Measurements from ENCODE around the gene MMP27.

The MMP27 gene

GRCh38 chr11:102703826-102704493 is 1.6 kb downstream of the MMP27 start:
- DNase-seq = no peak

DNA sequence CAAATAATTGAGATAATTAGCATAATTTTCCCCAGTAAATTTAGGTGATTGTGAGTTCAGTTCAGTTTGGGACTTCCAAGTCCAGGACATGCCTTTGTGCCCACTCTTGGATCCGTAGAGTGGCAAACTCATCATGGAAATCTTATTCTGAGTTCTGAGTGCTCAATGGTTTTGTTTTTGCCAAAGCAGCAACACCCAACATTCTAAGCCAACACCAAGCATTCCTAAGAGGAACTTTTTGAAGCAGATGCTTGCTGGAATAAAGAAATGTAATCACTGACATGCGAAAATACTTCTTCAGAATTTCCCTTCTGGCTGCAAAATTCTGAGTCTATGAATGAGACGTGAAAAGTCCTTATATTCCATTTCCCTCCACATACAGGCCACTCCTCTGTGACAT is 10.4 kb downstream of the MMP27 start:
- no peak for DNase-seq

DNA sequence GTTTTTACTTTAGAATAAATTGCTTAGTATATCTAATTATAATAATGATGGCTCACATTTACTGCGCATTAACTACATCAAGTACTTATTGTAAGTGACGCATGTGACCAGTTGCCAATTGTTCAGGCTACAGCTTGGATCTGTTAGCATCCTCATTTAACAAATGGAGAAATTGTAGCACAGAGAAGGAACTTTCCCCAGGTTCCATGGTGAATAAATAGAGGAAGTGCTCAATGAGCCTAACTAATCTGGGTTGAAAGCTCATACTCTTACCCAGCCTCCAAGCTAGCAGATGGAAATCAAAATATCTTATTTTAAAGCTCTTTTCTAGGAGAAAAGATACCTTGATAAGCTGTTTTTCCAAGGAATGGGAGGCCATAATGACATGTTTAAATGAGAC is 19.8 kb downstream of the MMP27 start:
- no peak for DNase-seq

DNA sequence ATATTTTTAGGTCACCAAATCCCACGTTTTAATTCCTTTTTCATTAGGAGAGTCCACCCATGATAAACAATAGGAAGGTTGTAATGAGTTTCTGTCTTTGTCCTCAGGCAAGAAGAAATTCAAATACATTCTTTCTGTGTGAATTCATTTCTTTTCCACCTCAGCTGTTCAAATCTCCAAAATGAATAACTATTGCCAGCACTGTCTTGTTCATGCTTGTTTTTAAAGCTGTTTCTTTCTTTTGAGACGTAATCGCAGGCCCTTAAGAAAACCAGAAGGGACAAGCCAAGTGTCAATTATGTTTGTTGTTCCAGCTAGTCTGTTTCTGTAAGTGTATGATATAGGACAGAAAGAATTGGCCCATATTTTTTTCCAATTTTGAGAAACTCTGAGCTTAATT is 20.2 kb downstream of the MMP27 start:
- DNase-seq = no peak

GRCh38 chr11:102683277-102683676 is 22.3 kb downstream of the MMP27 start:
- DNase-seq = no peak

- DNase-seq = no peak
These were observed 24.6 kb downstream of the MMP27 start for GRCh38 chr11:102680945-102681344.

- no peak for DNase-seq
These were observed 27.5 kb downstream of the MMP27 start for GRCh38 chr11:102678022-102678421.

- no peak for DNase-seq
These were observed 29.5 kb downstream of the MMP27 start for GRCh38 chr11:102676084-102676483.

GRCh38 chr11:102669664-102670063 is 35.9 kb downstream of the MMP27 start:
- DNase-seq = no peak

GRCh38 chr11:102666331-102666957 is 39.1 kb downstream of the MMP27 start:
- DNase-seq = no peak

- DNase-seq = no peak
These were observed 41.4 kb downstream of the MMP27 start for GRCh38 chr11:102664001-102664752.

DNA sequence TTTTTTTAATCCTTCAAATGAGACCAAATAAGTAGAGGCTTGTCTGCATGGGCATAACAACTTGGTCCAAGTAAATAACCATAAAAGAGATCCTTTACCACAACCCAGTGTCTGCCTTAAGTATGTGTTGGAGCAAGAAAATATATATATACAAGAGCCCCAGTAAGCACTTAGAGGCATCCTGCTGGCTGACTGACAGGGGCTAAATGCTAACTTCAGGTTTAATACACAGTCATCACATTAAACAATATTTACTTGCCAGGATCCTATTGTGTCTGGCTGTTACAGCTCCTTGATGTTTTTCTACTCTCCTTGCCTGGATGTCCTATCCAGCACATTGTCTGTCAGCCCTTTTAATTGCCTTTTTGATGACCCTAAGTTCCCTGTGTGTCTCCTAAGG is 43.0 kb downstream of the MMP27 start:
- no peak for DNase-seq

DNA sequence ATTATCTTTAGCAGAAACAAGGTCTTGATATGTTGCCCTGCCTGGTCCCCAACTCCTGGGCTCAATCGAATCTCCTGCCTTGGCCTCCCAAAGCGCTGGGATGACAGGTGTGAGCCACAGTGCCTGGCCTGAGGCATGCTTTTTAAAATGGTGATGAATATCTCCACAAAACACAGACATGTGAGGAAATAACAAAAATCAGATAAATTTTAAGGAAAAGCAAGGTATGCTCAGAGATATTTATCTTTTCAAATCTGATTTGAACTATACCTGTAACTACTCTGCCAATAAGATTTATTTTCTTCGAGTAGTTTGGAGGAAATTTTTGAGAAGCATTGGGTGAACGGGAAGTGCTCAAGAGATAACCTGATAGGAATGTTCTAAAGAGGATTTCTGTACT is 44.5 kb downstream of the MMP27 start:
- no peak for DNase-seq

DNA sequence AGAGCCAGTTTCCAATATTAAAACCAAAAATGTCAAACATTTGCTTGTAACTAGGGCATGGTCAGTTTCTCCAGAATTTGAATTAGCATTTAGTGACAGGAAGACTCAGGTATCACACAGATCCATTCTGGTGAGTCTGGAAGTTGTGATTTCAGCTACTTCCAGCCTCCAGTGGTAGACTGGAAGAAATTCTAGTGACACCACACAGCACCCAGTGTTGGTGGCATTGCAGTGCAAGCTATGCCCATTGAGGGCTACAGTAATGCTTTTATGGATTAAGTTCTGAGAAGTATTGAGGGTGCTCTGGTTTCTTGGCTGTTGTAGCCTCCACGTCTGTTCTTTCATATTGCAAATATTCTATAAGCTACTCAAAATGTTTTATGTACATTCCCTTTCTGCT is 49.0 kb downstream of the MMP27 start:
- no peak for DNase-seq

- DNase-seq = no peak
These were observed 50.0 kb downstream of the MMP27 start for GRCh38 chr11:102655547-102655946.

DNA sequence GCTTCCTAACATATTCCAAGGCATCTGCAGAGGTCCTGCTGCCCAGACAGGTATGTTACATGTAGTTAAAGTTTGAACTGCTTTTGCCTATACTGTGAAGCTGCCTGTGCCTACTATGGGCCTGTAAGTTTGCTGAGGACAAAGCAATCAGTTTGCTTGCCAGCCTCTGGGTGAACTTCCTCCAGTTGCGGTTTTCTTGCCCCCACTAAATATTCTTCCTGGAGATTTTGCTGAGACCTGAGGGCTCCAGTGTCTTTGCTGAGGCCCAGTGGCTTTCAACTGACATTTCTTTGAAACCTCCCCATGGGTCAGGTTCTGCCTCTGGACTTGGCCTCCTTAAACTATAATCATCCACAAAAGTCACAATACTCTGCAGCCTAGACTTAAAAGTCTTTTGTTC is 50.8 kb downstream of the MMP27 start:
- DNase-seq = no peak

DNA sequence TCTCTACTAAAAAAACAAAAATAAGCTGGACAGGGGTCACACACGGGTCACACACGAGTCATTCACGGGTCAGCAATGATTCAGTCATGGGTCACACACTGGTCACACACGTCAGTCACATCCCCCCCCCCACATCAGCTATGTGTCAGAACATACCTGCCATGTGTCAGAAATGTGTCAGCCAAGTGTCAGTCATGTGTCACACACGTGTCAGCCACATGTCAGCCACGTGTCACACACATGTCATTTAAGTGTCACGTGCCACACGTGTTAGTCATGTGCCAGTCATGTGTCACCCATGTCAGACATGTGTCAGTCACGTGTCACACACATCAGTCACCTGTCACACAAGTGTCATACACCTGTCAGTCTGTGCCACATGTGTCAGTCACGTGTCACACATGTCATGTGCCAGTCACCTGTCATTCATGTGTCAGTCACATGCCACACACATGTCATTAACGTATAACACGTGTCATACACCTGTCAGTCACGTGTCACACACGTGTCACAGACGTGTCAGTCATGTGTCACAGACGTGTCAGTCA is 51.8 kb downstream of the MMP27 start:
- DNase-seq = no peak

GRCh38 chr11:102647430-102647829 is 58.1 kb downstream of the MMP27 start:
- DNase-seq = no peak

DNA sequence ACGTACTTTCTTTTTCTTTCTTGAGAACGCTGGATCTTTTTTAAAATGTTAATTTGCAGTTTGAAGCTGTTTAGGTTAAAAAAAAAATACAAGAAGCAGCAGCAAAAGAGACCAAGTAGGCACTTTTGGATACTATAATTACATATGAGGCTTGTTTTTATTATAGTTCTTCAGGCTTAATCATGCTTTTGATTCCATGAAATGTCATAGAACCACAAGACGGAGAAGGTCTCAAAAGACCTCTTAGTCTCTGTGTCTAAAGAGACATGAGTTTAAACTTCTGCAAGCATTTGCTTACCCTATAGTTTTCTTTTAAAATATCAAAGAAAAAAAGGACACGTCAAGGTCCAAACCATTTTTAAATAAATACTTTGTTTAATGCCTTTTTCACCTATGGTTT is 61.6 kb downstream of the MMP27 start:
- no peak for DNase-seq

Measured in activated gamma-delta T cell (primary cell).